Sigmoid colon (tissue), 4 donors: ENCODE measurements around the gene DENND4A.

Source experiments
- CTCF ChIP-seq, 4 experiments: fragments of 450-650 bp in 3 of 4; fragments of 200-600 bp in 1 of 4; IDR thresholded peaks; one replicate each; pipeline ENCODE4 v1.5.1; 2016 to 2019; ENCODE audit warnings: antibody characterized with exemption in 4 of 4, mild to moderate bottlenecking in 3 of 4, moderate library complexity in 2 of 4
- EP300 ChIP-seq, 4 donors: sonication (generic); formaldehyde crosslinking; IDR thresholded peaks; one replicate each; pipeline ENCODE4 v1.6.1; 2017; ENCODE audit warnings: antibody characterized with exemption in 4 of 4

GRCh38 chr15:65663521-65663920 lies 128.6 kb downstream of the DENND4A start:
- TF ChIP-seq CTCF (IDR thresholded peaks at IDR 0.05), result no peak
- no peak for TF ChIP-seq EP300 (IDR thresholded peaks at IDR 0.05)
